NCI-H2107 treated with DMSO at 0.1 percent for 48 hours (cell line): Measurements from ENCODE around the gene AMPH.

Experiments
- DNase-seq: peaks from one replicate; lab custom pipeline; 2025; ENCODE audit not compliant: unreplicated experiment; lab: John Stamatoyannopoulos, UW

The AMPH gene

DNA sequence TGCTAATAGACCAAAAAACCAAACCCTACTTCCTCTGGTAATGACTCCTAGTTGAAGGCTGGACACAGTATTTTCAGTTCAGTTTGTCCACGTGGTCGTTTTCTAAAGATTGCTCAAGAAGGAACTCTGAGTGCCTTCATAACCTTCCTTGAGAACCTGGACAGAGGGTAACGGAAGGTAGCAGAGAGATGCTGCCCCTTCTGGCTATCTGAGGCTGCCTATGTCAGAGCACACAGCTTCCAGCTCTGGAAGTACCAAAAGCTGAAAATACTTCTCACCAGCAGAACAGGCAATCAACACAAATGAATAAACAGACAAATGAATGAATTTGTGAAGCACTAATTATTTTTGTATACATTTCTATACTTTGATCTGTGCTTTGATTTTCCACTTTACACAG, 85.2 kb downstream of the AMPH start:
- DNase-seq, result no peak

DNA sequence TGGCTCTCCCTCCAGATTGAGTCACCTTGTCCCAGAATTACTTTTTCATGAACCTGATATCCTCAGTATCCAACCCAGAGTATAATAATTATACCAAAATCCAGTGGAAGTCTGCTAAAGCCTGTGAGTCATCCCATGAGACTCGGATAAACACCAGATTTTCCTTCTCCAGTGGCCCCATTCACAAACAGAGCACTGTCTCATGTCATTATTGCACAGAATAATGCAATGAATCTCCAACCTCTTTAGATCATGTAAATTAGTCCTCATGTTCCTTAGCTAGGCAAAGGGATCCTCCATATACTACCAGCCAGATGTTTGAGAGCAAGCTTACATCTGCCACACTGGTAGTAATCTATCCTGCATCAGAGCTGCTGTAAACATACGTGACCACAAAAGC, 89.0 kb downstream of the AMPH start:
- no peak for DNase-seq

DNA sequence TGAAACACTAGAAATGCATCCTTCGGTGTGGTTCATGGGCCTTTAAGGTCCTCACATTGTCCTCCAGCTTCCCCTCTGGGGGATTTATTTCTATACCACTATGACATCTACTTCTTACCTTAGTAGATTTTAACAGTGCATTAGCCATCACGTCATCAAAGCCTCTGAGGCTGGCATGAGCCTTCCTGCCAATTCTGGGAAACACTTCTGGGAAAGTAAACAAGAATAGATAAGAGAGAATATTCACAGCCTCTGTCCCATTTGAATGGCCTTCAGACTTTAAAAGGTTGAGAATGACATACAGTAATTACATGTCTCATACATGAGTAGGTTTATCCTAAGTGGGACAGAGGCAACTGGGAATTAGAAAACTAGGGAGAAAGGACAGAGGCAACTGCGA, 89.7 kb downstream of the AMPH start:
- no peak for DNase-seq

DNA sequence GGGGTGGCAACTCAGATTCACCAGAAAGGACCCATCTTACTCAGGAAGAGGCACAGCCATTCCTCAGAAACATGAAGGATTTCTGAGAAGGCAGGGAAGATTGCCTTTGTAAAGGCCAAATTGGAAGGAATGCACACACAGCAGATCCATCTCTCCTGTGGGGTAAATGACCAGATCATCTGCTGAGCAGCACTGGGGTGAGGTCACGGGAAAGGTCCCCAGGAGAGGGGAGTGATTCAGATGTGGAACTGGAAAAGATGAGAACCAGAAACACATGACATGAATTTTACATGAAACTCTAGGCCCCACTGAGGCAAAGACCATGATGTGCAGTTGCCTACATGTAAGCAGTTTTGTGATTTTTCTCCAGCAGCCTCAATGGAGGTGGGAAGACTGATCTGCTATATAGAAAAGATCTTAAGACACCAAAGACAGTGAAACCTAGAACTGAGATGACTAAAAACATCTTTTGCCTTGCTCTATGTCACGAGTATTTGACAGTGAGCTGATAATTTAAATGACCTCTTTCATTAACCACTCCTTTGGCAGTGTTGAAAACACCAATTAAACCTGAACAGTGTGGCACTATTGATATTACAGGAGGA, 91.6 kb downstream of the AMPH start:
- no peak for DNase-seq

DNA sequence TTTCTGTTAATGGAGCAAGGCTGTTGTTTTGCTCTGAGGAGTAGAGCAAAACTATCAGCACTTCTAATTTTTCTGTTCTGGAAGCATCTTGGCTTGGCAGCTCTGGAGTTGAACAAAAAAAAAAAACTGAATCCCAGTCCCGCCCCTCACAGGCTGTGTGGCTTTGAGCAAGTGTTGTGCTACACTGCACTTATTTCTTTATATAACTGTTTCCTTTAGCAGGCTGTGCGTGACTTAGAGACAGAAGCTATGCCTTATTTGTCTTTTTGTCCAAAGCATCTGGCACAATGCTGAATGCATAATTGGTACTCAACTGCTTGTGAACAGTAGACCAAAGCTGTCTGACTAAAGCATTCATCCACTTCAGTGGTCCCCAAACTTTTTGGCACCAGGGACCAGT, 96.1 kb downstream of the AMPH start:
- no peak for DNase-seq

DNA sequence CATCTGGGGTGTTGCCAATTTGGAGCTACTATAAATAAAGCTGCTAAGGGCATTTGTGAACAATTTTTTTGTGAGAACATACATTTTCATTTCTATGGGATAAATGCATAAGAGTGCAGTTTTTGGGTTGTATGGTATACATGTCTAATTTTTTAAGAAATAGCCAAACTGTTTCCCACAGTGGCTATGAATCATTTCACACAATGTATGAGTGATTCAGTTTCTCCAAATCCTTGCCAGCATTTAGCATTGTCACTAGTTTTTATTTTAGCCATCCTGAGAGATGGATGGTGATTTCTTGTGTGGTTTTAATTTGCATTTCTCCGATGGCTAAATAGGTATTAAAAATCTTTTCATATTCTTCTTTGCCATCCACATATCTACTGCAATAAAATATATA, 105.3 kb downstream of the AMPH start:
- no peak for DNase-seq

DNA sequence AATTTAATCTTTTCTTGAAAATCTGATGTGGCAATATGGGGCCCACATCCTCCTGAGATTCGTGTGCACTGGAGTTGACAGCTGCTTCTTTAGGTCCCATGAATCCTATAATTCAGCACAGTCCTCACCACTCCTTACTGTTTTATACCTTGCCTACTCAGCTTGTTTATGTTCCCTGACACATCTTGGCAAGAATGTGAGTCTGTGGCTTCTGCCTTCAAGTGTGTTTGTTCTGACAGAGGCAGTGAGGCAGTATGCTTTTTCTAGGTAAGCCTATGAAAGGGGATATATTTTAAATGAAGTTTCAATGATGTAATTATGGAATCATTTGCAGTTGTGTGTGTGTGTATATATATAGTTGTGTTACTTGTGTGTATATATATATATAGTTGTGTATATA, 106.4 kb downstream of the AMPH start:
- no peak for DNase-seq

DNA sequence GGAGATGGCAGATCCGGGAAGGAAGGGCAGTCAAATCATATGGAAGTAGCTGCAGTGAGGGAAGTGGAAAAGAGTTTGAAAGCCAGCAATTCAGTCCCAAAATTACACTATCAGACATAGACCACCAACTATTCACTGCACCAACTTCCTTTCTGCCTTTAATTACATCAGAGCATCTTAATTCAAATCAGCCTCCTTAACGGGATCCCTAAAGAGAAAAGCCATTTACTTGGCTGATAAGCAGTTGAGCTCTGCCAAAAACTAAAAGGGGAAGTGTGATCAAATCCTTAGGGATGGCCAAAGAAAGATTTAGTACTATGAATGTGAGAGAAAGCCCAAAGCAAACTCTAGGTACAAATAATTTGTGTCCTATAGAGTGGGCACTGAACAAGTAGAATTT, 110.4 kb downstream of the AMPH start:
- DNase-seq, result no peak

DNA sequence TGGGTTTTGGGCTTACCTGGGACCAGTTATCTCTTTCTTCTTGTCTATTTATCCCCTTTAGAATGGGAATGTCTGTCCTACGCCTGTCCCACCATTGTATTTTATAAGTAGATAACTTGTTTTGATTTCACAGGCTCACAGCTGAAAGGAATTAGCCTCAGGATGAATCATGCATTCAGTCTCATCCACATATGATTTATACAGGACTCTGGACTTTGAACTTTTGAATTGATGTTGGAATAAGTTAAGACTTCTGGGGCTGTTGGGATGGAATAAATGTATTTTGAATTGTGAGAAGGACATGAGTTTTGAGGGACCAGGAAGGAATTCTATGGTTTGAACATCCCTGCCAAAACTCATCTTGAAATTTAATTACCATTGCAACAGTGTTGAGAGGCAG, 112.6 kb downstream of the AMPH start:
- no peak for DNase-seq

DNA sequence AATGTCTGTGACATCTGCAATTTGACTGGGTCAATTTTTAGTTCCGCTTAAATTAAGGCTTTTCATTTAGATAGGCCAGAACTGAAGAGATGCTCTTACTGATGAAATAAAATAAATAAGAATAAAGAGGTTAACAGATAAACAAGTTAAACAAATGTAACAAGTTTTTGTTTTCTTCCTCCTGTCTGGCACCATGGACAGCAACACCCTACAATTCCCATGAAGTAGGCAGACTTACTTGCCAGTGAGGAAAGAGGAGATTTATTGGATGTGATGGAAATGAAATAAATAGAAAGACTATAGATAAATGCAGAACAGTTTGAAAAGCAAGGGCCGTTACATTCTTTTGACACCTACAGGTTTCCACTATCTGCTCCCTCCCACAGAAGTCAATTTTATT, 118.5 kb downstream of the AMPH start:
- DNase-seq, result no peak

DNA sequence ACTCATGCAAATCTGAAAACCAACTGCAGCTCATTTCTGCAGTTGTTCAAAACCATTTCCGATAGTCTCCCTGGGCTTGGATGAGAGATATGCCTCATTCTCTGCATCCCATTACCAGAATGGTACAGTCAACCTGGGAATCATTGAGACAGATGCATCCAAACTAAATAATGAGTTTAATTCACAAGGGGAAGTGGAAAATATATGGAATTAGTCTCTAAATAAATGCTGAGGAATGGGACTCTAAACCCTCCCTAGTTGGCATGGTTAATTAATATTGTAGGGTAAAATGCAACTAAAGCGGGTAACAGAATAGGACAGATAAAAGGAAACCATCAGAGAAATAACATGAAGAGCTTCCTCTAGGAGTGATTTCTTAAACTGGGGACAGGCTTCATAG, 118.9 kb downstream of the AMPH start:
- no peak for DNase-seq

DNA sequence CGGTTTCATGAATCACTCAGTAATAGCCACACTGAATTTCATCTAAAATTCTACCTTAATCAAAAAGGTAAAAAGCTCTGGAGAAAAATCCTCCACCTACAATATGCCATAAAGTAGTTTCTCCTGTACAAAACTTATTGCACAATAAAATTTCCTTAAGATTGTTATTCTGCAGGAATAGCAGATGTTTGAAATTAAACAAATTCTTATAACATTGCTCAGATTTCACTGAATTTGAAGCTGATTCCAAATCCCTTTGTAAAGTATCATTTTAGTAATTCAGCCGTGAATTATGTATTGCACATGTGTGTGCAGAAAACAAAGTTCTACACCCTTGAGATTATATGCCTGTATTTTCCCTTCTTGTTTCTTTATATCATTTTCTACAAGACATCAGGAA, 123.8 kb downstream of the AMPH start:
- no peak for DNase-seq

DNA sequence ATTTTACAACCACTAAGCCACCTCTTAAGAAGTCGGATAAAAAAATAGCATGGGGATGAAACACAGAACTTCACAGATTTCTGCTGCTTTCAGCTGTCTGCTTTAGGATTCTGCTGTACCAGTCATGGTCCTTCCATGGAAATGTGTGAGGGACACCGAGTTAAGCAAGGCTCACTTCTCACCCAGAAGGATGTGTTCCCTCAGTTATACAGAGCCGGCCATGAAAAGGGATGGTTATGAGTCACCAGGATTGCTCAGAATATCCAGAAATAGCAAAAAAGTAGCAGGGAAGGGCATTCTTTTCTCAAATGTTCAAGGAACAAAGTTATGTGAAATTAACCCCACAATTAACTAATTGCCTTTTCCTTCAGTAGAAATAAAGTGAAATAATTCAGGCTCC, 124.4 kb downstream of the AMPH start:
- no peak for DNase-seq

DNA sequence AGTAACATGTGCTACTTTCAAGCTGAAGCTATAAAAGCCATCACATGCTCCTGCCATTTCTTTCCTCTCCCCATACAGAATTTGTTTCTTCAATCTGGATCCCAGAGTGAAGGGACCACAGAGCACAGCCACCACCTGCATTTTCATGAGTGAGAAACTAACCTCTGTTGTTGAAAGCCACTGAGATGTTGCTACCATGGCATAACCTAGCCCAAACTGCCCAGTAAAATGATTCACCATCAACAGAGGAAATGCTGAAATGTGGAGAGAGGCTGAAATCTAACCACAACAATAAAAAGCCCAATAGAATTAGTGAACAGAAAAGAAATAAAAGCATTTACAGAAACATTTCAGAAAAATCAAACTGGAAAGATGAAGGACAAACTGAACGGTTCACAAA, 125.2 kb downstream of the AMPH start:
- no peak for DNase-seq

DNA sequence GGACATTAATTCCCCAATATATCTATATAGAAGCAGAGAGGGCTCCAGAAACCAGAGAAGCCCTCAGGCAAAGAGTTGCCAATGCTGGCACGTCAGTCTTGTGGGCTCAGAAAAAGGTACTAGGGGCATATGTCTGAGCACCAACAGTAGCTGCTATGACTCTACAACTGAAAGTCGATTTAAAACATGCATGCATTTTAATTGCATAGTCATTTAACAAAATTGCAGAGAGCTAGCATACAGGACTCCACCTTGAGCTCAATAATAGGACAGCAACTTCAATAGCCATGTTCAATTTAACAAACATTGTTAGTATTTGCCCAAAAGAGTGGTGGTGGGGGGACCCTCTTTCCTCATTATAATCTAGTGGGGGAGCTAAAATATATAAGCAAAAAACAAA, 126.5 kb downstream of the AMPH start:
- DNase-seq, result no peak

DNA sequence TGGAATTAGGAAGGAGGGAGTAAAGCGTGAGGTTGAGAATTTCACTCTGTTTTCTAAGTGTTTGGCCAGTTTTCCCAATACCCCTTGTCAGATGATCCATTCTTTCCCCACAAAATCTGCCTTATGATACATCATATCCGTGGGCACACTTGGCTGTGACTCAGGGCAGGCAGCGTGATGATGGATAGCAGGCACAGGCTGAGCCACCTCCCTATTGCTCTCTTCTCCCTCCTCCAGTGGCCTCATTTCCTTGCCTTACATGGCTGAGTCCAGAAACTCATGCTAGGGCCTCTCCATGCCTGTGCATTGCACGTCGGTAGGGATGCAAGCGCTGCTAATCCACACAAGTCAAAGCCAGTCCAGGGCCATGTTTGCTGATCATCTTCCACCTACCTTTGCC, 128.3 kb downstream of the AMPH start:
- no peak for DNase-seq

DNA sequence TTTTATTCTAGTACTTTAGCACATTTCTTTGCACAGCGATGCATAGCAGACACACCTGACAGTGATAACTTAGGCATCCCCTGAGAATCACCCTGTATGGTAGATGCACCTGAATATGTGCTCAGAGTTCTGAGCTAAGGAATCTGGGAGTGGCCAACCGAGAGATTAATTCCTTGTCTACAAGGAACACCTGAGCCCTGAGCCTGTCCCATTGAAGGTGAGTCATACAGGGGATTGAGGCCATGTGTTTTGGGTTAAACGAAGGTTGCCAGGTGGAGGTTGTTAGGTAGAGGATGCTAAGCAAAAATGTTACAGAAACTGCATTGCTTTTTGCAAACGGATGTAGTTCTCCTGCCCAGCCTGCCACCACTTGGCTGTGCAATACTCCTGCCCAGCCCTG, 128.9 kb downstream of the AMPH start:
- DNase-seq, result no peak

DNA sequence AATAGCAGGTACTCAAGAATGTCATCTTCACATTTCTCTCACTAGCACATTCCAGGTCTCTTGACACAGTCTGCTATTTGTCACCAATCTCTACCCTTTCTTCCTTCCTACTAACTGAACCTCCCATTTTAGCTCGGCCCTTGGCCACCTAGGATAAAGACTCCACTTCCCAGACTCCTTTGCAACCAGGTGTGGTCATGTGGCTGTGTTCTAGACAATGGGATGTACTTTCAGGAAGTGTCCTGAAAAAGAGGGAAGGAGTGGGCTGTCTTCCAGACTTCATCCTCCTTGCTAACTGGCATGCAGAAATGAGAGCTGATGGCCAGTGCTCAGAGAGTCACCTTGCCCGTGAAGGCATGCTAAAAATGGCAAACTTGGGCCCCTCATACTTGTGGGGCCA, 139.2 kb downstream of the AMPH start:
- no peak for DNase-seq

DNA sequence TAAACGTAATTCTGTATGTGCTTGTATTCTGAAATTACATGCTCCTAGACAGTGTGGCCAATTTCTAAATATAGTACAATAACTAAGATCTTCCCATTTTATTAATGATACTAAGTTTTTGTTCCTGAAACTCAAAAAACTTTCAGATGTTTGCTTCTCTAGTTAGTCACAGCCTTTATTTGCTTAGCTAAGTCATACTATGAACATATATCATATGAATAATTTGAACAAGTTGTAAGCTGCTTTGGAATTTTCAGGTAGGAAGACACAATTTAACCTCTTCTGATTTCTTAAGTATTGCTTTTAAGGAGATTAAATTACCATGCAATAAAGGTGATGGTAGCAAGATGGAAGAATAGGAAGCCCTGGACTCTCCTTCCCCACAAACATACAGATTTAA, 148.7 kb downstream of the AMPH start:
- DNase-seq, result no peak

DNA sequence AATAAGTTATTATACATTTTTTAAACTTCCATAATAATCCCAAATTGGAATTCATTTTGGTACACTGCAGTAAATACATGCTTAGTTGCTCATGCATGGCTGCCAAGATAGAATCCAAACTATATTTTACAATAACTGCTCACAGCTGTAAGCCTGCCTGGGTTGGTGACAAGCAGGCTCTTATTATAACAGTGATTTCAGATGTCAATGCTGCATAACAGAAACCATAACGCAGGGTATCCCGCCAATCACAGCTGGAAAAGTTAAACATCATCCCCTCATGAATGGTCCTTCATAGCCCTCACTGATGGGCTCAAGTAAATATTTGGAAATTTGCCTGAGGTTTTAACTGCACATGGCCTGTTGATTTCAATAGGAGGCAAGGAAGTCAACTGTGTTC, 149.8 kb downstream of the AMPH start:
- DNase-seq, result no peak

DNA sequence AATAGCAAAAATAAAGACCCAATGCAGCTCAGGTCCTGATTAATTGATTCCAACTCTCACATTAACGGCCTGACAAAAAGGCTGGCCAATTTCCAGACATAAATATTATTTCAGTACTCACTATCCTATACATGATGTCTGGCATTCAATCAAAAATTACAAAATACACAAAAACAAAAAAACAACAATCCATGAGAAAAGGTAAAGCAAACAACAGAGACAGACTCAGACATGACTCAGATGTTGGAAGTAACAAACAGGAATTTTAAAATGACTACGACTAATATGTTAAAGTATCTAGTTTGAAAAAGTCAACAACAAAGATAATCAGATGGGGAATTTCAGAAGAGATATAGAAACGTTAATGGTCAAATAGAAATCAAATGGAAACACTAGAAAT, 152.8 kb downstream of the AMPH start:
- no peak for DNase-seq

DNA sequence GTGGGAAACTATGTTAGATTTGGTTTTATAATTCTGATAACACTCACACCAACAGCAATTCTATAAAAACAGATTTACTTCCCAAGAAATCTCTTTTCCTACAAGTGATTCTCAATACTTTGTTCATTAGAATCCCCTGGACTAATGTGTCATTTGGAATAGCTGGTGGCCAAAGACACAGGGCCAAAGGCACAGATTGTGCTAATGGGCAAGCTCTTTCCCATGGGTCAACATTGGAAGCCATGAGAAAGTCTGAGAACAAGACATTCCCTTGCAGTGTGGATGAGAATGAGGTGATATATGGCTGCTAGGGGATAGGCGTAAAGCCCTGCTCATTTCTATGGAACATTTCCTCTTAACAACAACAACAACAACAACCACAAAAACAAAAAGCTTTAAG, 153.8 kb downstream of the AMPH start:
- DNase-seq, result no peak

DNA sequence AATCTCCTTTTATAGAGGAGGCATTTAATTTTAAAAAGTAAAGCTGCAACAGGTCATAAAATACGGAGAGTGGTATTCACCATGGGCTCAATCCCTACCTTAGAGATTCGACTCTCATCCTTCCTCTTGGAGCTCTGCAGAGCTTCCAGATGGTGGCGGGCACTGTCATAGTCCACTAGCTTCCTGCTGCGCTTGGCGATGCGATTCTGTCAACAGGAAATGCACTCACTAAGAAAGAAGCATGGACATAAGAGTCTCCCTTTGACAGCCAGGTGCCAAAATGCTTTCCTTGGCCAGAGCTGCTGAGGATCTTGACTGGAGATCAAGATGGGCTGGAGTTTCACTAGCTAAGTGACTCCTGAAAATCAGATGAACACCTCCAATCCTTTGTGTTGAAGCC, 154.4 kb downstream of the AMPH start:
- DNase-seq, result no peak

DNA sequence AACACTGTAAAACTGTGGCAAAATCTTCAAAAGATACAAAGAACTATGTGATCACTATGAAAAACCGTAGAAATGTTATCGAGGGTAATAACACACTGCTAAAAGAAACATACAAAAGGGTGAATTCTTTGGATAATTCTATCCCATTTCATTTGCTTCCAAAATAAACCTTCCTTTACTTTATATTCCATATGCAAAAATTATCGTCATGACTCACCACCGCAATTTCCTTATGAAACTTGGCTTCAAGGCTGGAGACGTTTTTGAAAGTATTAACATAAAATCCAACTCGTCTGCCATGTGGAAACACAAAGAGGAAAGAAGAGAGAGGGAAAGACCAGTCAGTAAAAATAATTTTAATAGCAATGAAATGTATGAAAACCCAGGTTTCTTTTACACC, 165.2 kb downstream of the AMPH start:
- no peak for DNase-seq
